NCI-H82 (cell line): Measurements from ENCODE around the gene PRKN.

Source experiments
- DNase-seq: peaks from one replicate; lab custom pipeline; 2025; lab: John Stamatoyannopoulos, UW

Gene PRKN

DNA sequence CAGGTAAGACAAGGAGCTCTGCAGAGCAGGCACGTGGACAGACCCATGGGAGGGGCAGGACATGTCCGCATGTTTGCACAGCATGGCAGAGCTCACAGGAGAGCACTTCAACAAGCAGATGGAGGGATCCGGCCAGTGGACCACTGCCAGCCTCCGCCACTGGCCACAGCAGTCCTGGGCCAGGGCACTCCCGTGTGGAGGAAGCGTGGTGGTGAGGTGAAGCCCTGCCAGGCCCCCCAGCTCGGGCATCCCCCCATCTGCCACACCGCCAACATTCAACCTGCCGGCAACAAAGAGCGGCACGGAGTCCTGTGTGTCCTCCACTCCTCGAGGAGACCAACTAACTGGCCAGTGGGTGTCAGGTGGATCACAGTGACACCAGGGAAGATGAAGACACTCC is 1349.5 kb downstream of the PRKN start:
- no peak for DNase-seq

DNA sequence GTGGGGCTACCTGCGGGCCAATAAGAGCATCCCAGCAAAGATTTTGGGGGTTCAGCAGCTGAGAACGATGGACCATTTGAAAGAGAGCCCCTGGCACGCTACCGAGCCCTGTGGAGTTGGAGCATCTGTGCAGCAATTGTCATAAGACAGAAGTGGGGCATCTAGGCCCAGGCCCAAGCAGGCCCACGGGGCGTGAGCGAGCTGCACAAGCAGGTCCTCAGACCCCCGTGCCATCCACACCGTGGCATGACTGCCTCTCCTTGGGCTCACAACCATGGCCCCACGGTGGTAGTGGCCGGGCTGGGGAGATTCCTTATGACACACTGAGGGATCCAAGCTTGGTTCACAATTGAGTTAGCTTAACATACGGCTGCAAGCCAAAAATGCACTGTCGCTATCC is 1350.5 kb downstream of the PRKN start:
- no peak for DNase-seq

DNA sequence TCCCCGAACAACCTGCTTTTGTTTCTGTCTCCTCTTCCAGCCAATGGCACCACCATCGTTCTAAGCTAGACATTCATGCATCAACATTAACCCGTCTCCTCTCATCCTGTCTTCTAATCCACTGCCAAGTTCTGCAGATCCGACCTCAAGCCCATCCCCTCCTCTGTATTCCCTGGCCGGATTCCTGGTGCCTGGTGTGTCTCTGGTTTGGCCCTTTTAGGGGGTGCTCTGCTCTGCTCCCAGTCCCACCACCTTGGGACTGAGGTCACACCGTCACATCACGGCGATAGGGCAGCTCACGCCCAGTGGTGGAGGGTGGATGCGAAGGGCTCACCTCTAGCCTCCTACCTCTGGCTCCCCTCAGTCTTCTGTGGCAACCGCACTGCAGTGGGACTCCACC is 1351.2 kb downstream of the PRKN start:
- DNase-seq, result no peak

DNA sequence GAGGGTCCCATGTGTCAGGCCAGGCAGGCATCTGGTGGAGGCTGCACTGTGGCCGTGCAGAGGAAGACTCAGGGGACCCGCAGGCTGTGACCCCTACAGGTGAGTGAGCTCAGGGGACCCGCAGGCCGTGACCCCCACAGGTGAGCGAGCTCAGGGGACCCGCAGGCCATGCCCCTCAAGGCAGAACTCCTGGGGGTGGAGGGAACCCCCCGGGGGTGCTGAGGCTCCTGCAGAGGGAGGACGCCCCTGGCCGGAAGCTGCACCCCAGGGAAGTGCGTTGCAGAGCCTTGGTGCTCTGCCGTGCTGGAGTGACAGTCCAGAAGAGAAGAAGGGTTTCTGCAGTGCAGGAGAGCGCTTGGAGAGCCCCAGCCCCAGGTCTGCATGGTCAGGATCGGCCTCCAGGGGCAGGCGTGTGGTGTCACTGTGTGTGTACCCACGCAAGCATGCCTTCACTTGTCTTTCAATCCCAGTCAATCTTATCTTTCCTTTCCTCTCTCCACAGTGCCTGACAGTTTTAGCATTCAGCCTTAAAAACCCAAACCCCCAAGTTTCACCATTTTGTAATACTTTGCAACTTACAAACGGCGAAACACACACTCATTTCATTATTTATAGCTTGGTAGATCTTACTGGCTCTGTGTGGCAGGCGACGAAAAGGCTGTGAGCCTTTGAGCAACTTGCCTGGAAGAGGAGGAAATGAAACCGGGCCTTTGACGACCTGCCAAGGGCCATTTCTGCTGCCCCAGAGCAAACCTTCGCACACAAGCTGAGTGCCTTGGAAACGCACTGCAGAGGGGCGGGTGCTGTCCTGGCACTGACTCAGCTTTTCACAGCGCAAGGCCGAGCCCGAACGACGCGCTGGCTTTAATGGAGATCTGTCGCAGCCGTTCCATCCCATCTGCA is 1352.3 kb downstream of the PRKN start:
- peak; percentile 35 for DNase-seq

DNA sequence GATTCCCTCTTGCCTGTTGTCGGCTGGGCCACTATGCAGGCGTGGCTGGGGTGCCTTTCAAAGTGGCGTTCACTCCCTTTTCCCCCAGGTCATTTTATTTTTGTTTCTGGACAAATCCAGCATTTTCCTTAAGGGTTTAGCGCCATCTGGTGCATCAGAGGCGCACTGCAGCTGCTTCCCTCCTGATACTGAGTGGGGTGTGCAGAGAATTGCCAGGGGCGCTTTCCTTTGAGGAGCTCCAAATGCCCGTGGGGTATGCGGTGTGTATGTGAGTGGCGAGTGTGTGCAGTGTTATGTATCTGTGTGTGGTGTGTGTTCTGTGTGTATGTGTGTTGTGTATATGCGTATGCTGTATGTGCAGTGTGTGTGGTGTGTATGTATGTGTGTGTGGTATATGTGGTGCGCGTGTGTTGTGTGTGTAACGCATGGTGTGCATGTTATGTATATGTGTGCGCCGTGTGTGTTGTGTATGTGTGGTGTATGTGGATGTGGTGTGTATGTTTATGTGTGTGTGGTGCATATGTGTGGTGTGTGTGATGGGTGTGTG is 1353.6 kb downstream of the PRKN start:
- DNase-seq, result peak; percentile 82

DNA sequence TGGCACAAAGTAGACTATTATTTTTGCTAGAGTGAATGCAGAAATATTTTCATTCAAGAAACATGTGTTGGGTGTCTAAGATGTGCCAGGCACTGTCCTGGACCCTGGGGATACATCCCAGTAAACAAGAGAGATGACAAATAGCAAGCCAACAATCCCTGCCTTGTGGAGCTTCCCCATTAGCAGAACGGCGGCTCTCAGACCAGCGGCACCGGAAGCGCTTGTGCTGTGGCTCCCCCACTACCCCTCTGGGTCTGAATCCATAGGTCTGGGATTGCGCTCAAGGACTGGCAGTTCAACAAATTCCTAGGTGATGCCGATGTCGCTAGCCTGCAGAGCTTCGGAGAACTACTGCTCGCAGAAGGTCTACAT is 1355.2 kb downstream of the PRKN start:
- no peak for DNase-seq

DNA sequence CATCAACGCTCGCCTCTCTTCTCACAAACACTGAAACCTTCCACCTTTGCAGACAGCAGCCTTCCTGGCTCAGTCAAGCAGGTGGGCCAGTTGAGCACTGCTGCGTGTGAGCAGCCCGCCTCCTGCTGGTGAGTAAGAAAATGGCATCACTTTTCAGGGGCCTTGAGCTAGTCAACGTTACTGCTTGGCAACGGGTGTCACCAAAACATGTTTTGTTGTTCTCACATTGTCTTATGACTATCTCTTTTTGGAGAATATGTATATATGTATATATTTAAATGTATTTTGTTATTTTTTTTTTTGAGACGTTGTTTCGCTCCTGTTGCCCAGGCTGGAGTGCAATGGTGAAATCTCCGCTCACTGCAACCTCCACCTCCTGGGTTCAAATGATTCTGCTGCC is 1356.7 kb downstream of the PRKN start:
- peak; percentile 78 for DNase-seq

DNA sequence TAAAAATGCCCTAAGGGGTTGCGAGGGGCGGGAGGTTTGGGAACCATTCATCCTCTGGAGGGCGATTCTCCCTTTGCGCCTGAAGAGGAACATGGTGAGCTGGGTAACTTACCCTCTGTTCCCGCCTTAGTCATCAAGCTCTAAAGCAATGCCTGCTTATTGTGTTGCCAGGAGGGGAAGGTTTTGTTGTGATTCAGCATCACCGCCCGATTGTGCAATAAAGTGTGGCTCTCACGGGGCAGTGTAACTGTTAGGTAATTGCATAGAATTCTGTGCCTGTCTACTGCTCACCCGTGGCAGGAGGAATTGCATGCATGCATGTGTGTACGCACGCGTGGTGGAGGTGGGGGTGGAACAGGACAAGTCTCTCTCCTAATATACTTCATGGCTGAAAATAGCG is 1358.2 kb downstream of the PRKN start:
- DNase-seq, result no peak

DNA sequence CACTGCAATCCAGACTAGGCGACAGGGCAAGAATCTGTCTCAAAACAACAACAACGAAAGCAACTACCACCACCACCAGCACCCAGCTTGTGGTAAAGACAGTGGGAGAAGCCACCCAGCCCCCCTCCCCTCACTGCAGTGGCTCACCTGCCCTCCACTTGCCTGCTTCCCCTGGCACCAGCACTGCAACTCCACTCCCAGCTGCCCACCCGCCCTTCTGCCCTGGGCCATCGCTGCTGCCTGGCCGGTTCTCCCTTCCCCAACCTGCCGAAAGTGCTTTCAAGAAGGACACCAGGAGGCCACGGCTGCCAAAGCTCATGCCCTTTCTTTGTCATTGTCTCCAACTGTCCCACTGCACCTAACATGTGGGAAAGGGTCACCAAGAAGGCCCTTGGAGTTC is 1359.1 kb downstream of the PRKN start:
- DNase-seq, result no peak

DNA sequence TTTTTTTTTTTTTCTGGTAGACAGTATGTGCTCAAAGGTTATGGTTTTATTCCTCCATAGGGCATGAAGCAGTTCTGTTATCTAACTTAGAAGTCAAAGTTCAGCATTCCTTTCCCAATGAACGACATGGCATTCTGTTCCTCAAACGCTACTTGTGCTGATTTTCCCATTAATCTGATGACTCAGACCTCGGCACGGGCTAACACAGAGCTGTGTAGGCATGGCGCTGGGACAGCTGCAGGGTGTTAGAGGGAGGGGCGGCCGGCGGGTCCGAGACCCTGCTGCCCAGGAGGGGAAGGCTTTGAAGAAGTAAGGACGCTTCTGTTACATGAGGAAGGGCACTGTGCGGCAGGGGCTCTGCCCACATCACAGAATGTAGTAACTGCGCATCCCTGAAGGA is 1360.1 kb downstream of the PRKN start:
- DNase-seq, result no peak

DNA sequence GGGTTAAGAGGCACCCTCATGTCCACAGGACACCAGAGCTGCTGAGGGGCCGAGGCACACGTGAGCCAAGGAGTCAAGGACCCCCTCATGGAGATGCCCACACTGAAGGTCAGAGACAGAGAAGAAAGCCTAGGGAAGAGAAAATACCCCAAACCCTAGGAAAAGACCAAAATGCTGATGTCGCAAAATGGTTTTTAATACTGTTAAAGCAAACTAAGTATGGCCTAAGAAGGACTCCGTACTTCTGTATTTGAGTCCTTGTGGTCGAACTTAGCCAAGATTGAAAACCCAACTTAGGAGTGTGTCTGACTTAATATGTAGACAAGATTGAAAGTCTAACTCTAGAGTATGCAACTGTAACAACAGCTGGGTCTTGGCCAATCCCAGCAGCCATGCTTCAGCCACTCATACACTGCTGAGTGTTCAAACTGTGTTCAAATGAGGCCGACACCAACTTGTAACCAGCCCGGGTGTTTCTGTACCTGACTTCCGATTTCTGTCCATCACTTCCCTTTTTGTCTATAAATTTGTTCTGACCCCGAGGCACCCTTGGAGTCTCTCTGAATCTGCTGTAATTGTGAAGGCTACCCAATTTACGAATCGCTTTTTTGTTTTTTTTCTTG is 1361.2 kb downstream of the PRKN start:
- no peak for DNase-seq

DNA sequence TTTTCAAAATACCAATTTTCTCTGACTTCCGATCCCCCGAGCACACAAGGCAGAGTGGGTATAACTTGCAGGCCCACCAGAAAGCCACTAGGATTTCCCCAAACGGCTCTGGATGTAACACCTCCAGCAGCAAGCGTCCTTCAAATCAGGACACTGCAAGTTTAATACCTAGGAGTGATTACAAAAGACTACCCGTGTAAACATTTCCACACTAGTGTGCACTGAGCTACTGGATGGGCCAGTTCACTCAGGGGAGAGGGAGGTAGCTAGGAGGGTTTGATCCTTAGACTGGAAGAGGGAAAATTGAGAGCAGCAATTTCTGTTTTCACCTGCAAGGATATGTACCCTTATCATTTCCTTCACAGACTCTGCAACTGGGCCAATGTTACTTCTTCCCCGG is 1361.9 kb downstream of the PRKN start:
- DNase-seq, result no peak

DNA sequence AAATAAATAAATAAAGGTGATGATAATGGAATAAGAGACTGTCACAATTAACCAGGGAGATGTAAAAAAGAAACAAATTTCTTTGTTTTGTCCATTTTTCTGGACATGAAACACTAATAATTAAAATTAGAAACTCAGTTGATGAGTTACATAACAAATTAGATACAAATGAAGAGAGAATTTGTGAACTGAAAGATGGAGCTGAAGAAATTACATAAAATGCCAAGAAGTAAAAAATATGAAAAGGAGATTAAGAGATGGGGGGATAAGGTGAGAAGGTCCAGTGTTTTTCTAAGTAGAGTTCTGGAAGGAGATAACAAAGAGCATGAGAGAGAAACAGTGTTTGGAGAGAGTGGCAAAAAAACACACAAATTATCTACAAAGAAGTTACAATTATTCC is 1364.3 kb downstream of the PRKN start:
- DNase-seq, result no peak

DNA sequence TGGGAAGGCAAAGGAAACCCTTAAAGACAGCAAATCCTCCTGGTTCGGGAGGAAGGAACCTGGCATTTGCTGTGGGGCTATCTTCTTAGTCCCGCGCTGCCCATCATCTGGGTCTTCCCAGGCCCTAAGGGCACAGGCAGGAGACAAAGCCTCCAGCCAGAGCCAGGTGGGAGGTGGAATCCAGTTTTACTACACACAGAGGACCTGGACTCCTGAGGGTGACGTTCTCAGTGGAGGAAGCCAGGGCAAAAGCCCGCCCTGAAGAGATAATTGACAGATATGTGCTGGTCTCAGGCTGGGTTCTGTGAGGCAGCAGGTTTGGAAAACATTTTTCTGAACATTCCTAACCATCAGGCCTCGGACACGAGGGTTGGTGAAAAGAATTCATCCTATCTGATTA is 1365.3 kb downstream of the PRKN start:
- DNase-seq, result no peak

DNA sequence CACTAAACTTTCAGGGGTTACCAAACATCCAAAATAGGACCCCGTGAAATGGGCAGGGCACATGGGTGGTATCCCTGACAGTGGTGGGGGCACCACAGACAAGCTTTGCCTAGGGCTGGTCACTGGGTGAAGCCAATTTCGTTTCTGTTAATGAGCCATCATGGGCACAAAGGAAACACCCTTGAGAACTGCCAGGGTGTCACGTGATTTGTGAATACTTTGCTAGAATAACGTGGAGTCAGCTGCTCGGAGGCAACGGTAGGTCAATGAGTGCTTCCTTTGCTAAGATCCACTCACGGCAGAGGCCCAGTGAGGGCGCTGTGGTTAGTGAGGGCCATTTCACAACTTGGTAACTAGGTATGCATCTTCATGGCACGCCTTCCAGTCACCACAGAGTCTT is 1366.0 kb downstream of the PRKN start:
- no peak for DNase-seq

DNA sequence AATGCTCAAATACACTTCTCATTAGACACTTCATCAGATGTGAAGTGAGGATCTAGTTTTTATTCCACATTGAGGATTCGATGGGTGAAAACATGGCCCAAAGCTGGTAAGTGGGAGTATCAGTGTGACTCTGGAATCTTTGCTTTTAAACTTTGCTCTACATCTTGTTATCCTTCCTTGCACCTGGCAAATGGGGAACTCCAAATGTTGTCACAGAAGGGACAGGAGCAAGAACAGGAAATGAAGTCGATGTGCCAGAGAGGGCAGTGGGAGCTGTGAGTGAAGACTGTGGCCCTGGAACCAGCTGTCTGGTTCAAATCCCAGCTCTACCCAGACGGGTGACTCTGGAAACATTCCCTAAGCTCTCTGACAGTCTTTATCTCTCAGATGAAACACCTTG is 1367.0 kb downstream of the PRKN start:
- DNase-seq, result no peak

DNA sequence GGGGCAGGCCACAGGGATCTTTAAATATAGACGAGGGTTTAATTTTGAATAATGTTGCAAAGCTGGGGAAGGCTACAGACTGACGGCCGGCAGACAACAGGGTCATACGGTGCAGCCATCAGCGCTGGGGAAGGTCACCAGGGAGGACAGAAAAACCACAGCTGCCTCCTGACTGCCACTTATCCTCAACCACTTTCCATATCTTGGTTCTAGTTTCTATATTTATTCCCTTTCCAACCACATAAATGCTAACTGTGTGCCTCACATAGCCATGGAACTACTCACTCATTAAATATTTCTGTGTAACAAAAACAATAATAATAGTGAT is 1368.0 kb downstream of the PRKN start:
- DNase-seq, result no peak

DNA sequence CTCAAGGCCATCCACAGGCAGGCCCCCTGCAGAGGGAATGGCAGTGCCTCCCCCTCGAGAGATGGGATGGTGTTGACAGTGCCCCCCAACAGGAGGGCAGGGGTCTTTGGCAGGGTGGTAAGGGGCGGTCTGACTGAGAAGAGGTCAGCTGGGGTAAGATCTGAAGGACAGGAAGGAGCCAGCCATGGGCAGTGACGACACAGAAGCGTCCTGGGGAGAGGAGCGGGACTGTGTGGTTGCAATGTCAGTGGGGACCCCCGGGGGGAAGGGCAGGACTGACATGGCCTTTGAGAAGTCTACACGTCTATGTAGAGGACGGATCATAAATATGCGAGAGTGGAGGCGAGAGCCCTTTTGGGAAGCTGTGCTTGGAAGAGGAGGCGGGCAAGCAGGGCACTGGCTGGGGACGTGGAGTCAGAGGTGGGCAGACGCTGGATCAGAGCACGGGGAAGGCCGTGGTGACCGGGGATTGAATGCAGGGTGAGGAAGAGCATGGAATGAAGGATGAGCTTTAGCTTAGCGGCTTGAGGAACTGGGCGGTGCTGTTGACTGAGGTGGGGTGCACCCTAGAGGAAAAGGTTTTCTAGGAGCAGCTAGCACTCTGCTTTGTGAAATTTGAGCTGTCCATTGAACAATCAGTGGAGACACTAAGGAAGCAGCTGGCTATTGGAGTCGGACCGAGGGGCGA is 1371.3 kb downstream of the PRKN start:
- DNase-seq, result no peak

DNA sequence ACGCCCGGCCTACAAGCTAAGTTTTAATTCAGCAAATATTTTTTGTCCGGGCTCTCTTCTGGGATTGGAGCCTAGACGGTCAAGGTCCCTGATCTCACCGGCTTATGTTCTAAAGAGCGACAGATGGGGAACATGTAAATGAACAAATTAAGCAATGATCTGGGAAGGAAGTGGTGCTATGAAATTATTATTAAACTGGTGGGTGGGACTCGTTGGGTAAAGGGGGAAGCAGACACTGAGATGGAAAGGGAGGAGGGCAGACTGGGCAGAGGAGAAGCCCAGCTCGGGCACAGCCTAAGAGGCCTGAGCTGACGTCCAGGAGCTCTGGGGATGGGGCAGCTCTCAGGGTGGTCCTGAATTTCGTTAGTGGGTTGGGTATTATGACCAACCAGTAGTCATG is 1371.9 kb downstream of the PRKN start:
- DNase-seq, result no peak

DNA sequence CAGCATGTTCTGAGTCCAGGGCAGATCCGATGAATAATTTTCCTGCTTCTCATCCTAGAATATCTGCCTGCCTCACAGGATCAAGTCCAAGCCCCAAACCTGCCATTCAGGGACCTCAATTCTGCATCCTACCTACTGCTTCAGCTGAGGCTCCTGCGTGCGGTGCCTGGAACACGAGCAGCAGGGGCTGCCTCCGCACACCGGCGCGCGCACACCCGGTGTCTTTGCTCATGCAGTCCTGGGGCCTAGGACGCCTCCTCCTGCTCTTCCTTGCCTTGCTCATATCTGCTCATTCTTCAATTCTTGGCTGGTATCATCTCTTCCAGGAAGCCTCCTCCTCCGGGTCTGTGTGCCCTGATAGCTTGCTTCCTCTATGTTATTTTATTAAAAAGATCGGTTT is 1372.6 kb downstream of the PRKN start:
- no peak for DNase-seq

DNA sequence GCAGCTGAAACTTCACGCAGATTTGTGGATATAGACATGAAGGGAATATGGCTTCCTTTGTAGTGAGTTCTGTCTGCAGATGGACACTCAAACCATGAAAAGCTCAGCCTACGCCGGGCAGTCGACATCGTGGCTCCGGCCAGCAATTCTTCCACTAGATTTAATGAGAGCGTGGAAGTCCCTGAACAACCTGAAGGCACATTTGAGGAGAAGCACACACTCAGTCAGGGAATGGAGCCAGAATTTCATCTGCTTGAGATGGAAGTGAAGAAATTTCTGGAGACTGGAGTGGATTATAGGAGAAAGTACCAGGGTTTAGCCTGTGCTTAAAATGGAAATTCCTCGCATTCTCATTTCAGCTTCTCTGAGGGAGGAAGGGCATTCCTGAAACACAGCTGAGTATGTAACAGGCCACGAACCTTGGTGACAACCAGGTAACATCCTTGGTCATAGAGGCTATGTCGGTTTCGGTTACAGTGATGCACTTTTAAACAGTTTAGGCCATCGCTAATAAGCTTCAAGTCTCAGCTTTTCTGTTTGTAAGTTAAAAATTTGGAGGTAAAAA is 1373.2 kb downstream of the PRKN start:
- no peak for DNase-seq

DNA sequence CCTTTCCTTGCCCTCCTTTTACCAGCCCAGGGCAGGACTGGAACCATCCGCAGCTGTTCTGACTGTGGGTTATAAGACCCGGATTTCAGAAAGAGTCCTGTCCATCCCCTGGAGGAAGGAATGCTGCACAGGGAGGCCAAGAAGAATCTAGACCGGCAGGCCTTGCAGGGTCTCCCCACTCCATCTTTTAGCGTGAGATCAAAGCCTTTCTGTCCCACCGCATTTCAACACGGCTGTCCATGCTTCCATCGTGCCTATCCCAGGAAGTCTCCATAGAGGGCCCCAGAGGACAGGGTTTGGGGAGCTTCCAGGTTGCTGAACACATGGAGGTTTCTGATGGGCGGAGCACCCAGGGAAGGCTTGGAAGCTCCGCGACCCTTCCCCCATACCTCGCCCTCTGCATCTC is 1374.4 kb downstream of the PRKN start:
- DNase-seq, result peak; percentile 35

DNA sequence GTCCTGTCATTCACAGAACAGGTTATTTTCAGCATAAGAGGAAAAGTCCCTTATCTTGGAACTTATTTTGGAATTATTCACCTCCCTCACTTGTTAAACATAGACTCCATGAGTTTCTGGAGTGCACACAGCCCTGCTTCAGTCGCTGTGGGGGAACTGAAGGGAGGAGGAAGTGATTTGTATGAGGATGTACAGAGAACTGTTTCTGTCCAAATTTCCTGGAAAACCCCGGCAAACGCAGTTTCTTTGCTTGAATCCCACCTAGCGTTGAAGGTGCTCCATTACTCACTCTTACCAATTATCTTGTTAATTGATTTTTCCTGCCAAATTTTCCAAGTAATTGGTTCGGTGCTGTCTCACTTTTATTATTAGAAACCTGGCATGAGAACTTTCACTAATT is 1375.7 kb downstream of the PRKN start:
- no peak for DNase-seq
